Panc1 (cell line): ENCODE measurements around the gene CFL2. TPM values are rescaled to one million over a fixed set of nuclear protein-coding genes. Genes with fewer than 3 reads are reported as not detected.

Experiments used
- ATAC-seq: fragments of 200-7000 bp; cut with Tn5 transposase; 2 replicates; pipeline ENCODE4 v1.9.1; 2020; ENCODE audit warnings: mild to moderate bottlenecking, moderate library complexity
- BruUV-seq: library from RNA; stranded (reverse); fragments of 400-500 nt; replicated peaks from 2 replicates; lab custom pipeline; 2021; lab: Mats Ljungman, UMichigan
- CTCF ChIA-PET: fragments of 300-600 bp; sonication (Branson Sonifier 250); formaldehyde crosslinking; loops from one replicate; lab custom pipeline; 2022; ENCODE audit warnings: antibody characterized with exemption; lab: Charles Lee
- POLR2A ChIA-PET: fragments of 300-600 bp; sonication (Branson Sonifier 250); formaldehyde crosslinking; loops from one replicate; lab custom pipeline; 2022; ENCODE audit warnings: antibody characterized with exemption; lab: Charles Lee
- DNase-seq: peaks from one replicate; pipeline ENCODE4 v3.0.0-alpha.2; 2010; ENCODE audit warnings: low read depth, low spot score
- H3K27ac ChIP-seq: 2 replicates; pipeline ENCODE4 v1.5.1; 2011; ENCODE audit warnings: mild to moderate bottlenecking, low read length, inconsistent platforms
- H3K27me3 ChIP-seq: fragments of 200-500 bp; sonication (Bioruptor generic); 2 replicates; pipeline ENCODE4 v1.6.0; 2014; ENCODE audit warnings: low read length, inconsistent platforms; ENCODE audit not compliant: control insufficient read depth, insufficient read depth
- H3K36me3 ChIP-seq: fragments of 200-500 bp; sonication (Bioruptor generic); 2 replicates; pipeline ENCODE4 v1.5.1; 2014; ENCODE audit warnings: inconsistent platforms, mild to moderate bottlenecking, low read length, moderate library complexity; ENCODE audit not compliant: control insufficient read depth, insufficient read depth
- H3K4me1 ChIP-seq: 2 replicates; pipeline ENCODE4 v1.5.1; 2011; ENCODE audit warnings: inconsistent platforms, mild to moderate bottlenecking, low read length, moderate library complexity; ENCODE audit not compliant: control insufficient read depth, insufficient read depth
- H3K4me3 ChIP-seq, 2 experiments: 2 replicates each; pipeline ENCODE4 v1.5.1; 2011 to 2012; ENCODE audit warnings: low read depth in 2 of 2, low read length in 2 of 2, mild to moderate bottlenecking in 2 of 2, inconsistent platforms in 1 of 2, moderate library complexity in 1 of 2
- H3K9me3 ChIP-seq: fragments of 200-500 bp; sonication (Bioruptor generic); 2 replicates; pipeline ENCODE4 v1.5.1; 2014; ENCODE audit warnings: low read depth, mild to moderate bottlenecking, inconsistent platforms, low read length, moderate library complexity; ENCODE audit not compliant: control insufficient read depth, insufficient read depth
- CTCF ChIP-seq: fragments of 450-650 bp; IDR thresholded peaks from 2 replicates; pipeline ENCODE4 v1.5.1; 2017; ENCODE audit warnings: mild to moderate bottlenecking
- POLR2AphosphoS5 ChIP-seq: IDR thresholded peaks from 2 replicates; pipeline ENCODE4 v1.6.1; 2012; ENCODE audit warnings: mild to moderate bottlenecking, low read depth, low read length, moderate library complexity
- REST ChIP-seq, 2 experiments: IDR thresholded peaks; 2 replicates each; pipeline ENCODE4 v1.6.1; 2011 to 2012; ENCODE audit warnings: low read depth in 2 of 2, control low read depth in 1 of 2, low read length in 1 of 2, mild to moderate bottlenecking in 1 of 2, moderate library complexity in 1 of 2; ENCODE audit not compliant: insufficient read depth in 1 of 2
- SIN3A ChIP-seq: IDR thresholded peaks from 2 replicates; pipeline ENCODE4 v1.6.1; 2012; ENCODE audit warnings: low read depth, mild to moderate bottlenecking, low read length, moderate library complexity, borderline replicate concordance; ENCODE audit not compliant: insufficient read depth
- TCF7L2 ChIP-seq: IDR thresholded peaks from 2 replicates; pipeline ENCODE4 v1.6.1; 2011; ENCODE audit warnings: mild to moderate bottlenecking, low read depth, low read length, inconsistent platforms
- in situ Hi-C: cut with HindIII; loops from 2 replicates; pipeline ENCODE4 v1.10.0; 2016; ENCODE audit warnings: low sequenced_read_pairs, low pct_unique_long_range_greater_than_20kb
- intact Hi-C: fragments of 100-400 bp; cut with micrococcal nuclease; formaldehyde crosslinking; loops from one replicate; pipeline ENCODE4 v1.10.0; 2022; ENCODE audit not compliant: unreplicated experiment
- total RNA-seq: library from RNA; stranded (reverse); gene quantifications from one replicate; pipeline ENCODE4 v1.2.1, GENCODE V29; 2021; ENCODE audit not compliant: unreplicated experiment

CFL2 gene
- total RNA-seq, 1 experiment from 2014 or later = 79.7 TPM

- no peak overlapping the region for H3K4me3 ChIP-seq
- intact Hi-C loops = no loop called here
- in situ Hi-C loops = no loop called here
- H3K36me3 ChIP-seq = no peaks in the 10 kb centered on the region
- DNase-seq = no peak
- no TSS peak for BruUV-seq
- no peak for ATAC-seq
- H3K27me3 ChIP-seq = no peaks in the 10 kb centered on the region
- TF ChIP-seq POLR2AphosphoS5 (no peak), CTCF (no peak), SIN3A (no peak), REST (IDR thresholded peaks at IDR 0.05; ENCODE audit: insufficient read depth in 1 of 2, low read depth in 2 of 2, low read length in 1 of 2) (no peak), TCF7L2 (no peak)
- POLR2A ChIA-PET = no interaction called here
- CTCF ChIA-PET = no interaction called here
- H3K9me3 ChIP-seq = no peaks in the 10 kb centered on the region
- peak overlapping the region; percentile 52; the same call in 1 of the 2 replicates for H3K27ac ChIP-seq
- H3K4me1 ChIP-seq = peaks cover 16% of the 10 kb centered on the region
Measured at GRCh38 chr14:34692348-34692747, 22.0 kb downstream of the CFL2 start.

- POLR2A ChIA-PET = no interaction called here
- H3K36me3 ChIP-seq = no peaks in the 10 kb centered on the region
- CTCF ChIA-PET = no interaction called here
- DNase-seq (no peak), ATAC-seq (no peak)
- TF ChIP-seq TCF7L2 = no peak
- TF ChIP-seq SIN3A = no peak
- in situ Hi-C loops (no loop called here), intact Hi-C loops (no loop called here)
- no peaks in the 10 kb centered on the region for H3K9me3 ChIP-seq
- no peaks in the 10 kb centered on the region for H3K27me3 ChIP-seq
- no peak overlapping the region for H3K4me3 ChIP-seq
- H3K27ac ChIP-seq = peak overlapping the region; percentile 12; the same call in 1 of the 2 replicates
- no TSS peak for BruUV-seq
- H3K4me1 ChIP-seq = peaks cover 16% of the 10 kb centered on the region
Measured at GRCh38 chr14:34691206-34691605, 23.2 kb downstream of the CFL2 start.

GRCh38 chr14:34688470-34689206 lies 25.8 kb downstream of the CFL2 start:
- no peak for ATAC-seq
- H3K4me1 ChIP-seq = peaks cover 16% of the 10 kb centered on the region; the same call in 1 of the 2 replicates
- peak overlapping the region; percentile 44; the same call in 1 of the 2 replicates for H3K27ac ChIP-seq
- H3K4me3 ChIP-seq = no peak overlapping the region
- in situ Hi-C loops (no loop called here), intact Hi-C loops (no loop called here)
- H3K9me3 ChIP-seq = no peaks in the 10 kb centered on the region
- TF ChIP-seq TCF7L2 (no peak), REST (IDR thresholded peaks at IDR 0.05; ENCODE audit: insufficient read depth in 1 of 2, low read depth in 2 of 2, low read length in 1 of 2) (peak in 1 of 2 experiments; percentile 33; a peak in 1 of 4 replicates)
- POLR2A ChIA-PET = no interaction called here
- no TSS peak for BruUV-seq
- H3K36me3 ChIP-seq = no peaks in the 10 kb centered on the region
- no peaks in the 10 kb centered on the region for H3K27me3 ChIP-seq
- no peak for DNase-seq
- CTCF ChIA-PET = no interaction called here
